Left hindlimb (tissue), 1 donor: Measurements from ENCODE around the gene NUFIP1.
"Not testable (repeated sequence)": the region's sequence is repeated elsewhere in the genome, so short reads cannot be mapped to it uniquely, and the experiment has no call there.

Source experiments
- DNase-seq: peaks from one replicate; pipeline ENCODE4 v3.0.0-alpha.2; 2018

NUFIP1 gene

GRCh38 chr13:44969551-44970484 lies 19.5 kb downstream of the NUFIP1 start:
- DNase-seq = no peak

- no peak for DNase-seq
Observed at GRCh38 chr13:44968434-44968815, 20.8 kb downstream of the NUFIP1 start.

- no peak for DNase-seq
Observed at GRCh38 chr13:44967704-44968433, 21.4 kb downstream of the NUFIP1 start.

- DNase-seq = no peak
Observed at GRCh38 chr13:44961997-44962396, 27.3 kb downstream of the NUFIP1 start.

- no peak for DNase-seq
Observed at GRCh38 chr13:44955406-44955805, 33.9 kb downstream of the NUFIP1 start.

- no peak for DNase-seq
Observed at GRCh38 chr13:44954224-44954623, 35.0 kb downstream of the NUFIP1 start.

- DNase-seq = no peak
Observed at GRCh38 chr13:44952671-44953070, 36.6 kb downstream of the NUFIP1 start.

GRCh38 chr13:44951184-44951583 lies 38.1 kb downstream of the NUFIP1 start:
- no peak for DNase-seq

GRCh38 chr13:44943411-44943810 lies 45.9 kb downstream of the NUFIP1 start:
- not testable (repeated sequence) for DNase-seq

GRCh38 chr13:44938854-44939253 lies 50.4 kb downstream of the NUFIP1 start:
- no peak for DNase-seq

GRCh38 chr13:44936246-44936645 lies 53.0 kb downstream of the NUFIP1 start:
- no peak for DNase-seq

- DNase-seq = no peak
Observed at GRCh38 chr13:44934724-44935123, 54.5 kb downstream of the NUFIP1 start.

GRCh38 chr13:44932850-44933251 lies 56.4 kb downstream of the NUFIP1 start:
- no peak for DNase-seq

- DNase-seq = no peak
Observed at GRCh38 chr13:44932171-44932849, 57.0 kb downstream of the NUFIP1 start.

GRCh38 chr13:44930963-44931623 lies 58.2 kb downstream of the NUFIP1 start:
- no peak for DNase-seq

GRCh38 chr13:44930280-44930679 lies 59.0 kb downstream of the NUFIP1 start:
- no peak for DNase-seq

- no peak for DNase-seq
Observed at GRCh38 chr13:44929692-44930091, 59.6 kb downstream of the NUFIP1 start.

GRCh38 chr13:44927968-44928367 lies 61.3 kb downstream of the NUFIP1 start:
- no peak for DNase-seq

- peak; percentile 56 for DNase-seq
Observed at GRCh38 chr13:44921931-44922758, 67.1 kb downstream of the NUFIP1 start.

GRCh38 chr13:44921246-44921877 lies 67.9 kb downstream of the NUFIP1 start:
- no peak for DNase-seq

- DNase-seq = no peak
Observed at GRCh38 chr13:44920013-44920412, 69.3 kb downstream of the NUFIP1 start.
